BLaER1 (cell line): ENCODE data around the gene HMX3.

Experiments
- H3K27ac ChIP-seq: shearing (Covaris generic); formaldehyde crosslinking; 2 replicates; pipeline ENCODE4 v1.8.1; 2022
- H3K27me3 ChIP-seq: shearing (Covaris generic); formaldehyde crosslinking; 2 replicates; pipeline ENCODE4 v1.8.1; 2022
- H3K36me3 ChIP-seq: shearing (Covaris generic); formaldehyde crosslinking; 2 replicates; pipeline ENCODE4 v1.8.1; 2022
- H3K4me1 ChIP-seq: shearing (Covaris generic); formaldehyde crosslinking; 2 replicates; pipeline ENCODE4 v1.8.1; 2022
- H3K4me2 ChIP-seq: shearing (Covaris generic); formaldehyde crosslinking; 2 replicates; pipeline ENCODE4 v1.8.1; 2022
- H3K4me3 ChIP-seq: shearing (Covaris generic); formaldehyde crosslinking; 2 replicates; pipeline ENCODE4 v1.8.1; 2022
- H3K9ac ChIP-seq: shearing (Covaris generic); formaldehyde crosslinking; 2 replicates; pipeline ENCODE4 v1.8.1; 2022
- H3K9me3 ChIP-seq: shearing (Covaris generic); formaldehyde crosslinking; 2 replicates; pipeline ENCODE4 v1.8.1; 2022
- H4K20me1 ChIP-seq: shearing (Covaris generic); formaldehyde crosslinking; 2 replicates; pipeline ENCODE4 v1.8.1; 2022
- Cebpa-rat ChIP-seq: shearing (Covaris generic); IDR thresholded peaks from 2 replicates; pipeline ENCODE4 v1.8.1; 2022

HMX3 gene

GRCh38 chr10:123141791-123142700 lies 6.3 kb downstream of the HMX3 start:
- Histone ChIP-seq H3K27ac (no peak overlapping the region), H4K20me1 (peaks cover 90% of the 10 kb centered on the region), H3K36me3 (no peaks in the 10 kb centered on the region), H3K4me2 (no peak overlapping the region), H3K27me3 (peaks cover 100% of the 10 kb centered on the region), H3K9me3 (peaks cover 29% of the 10 kb centered on the region), H3K9ac (no peak overlapping the region), H3K4me3 (no peak overlapping the region), H3K4me1 (peaks cover 39% of the 10 kb centered on the region)
- no peak for TF ChIP-seq Cebpa-rat

GRCh38 chr10:123142701-123143161 lies 7.0 kb downstream of the HMX3 start:
- H3K4me3 ChIP-seq, result no peak overlapping the region
- no peak overlapping the region for H3K9ac ChIP-seq

GRCh38 chr10:123143162-123143824 lies 7.5 kb downstream of the HMX3 start:
- Histone ChIP-seq H4K20me1 (peaks cover 90% of the 10 kb centered on the region), H3K9ac (no peak overlapping the region), H3K4me2 (no peak overlapping the region), H3K4me1 (peaks cover 45% of the 10 kb centered on the region), H3K36me3 (no peaks in the 10 kb centered on the region), H3K27ac (no peak overlapping the region), H3K27me3 (peaks cover 100% of the 10 kb centered on the region), H3K4me3 (no peak overlapping the region), H3K9me3 (peaks cover 20% of the 10 kb centered on the region)
- no peak for TF ChIP-seq Cebpa-rat

More at GRCh38 chr10:123142701-123143161, 7.0 kb downstream of the HMX3 start:
- H4K20me1 ChIP-seq, result peaks cover 90% of the 10 kb centered on the region
- no peak overlapping the region for H3K4me2 ChIP-seq
- peaks cover 22% of the 10 kb centered on the region for H3K9me3 ChIP-seq
- H3K4me1 ChIP-seq, result peaks cover 40% of the 10 kb centered on the region
- TF ChIP-seq Cebpa-rat, result no peak
- peaks cover 100% of the 10 kb centered on the region for H3K27me3 ChIP-seq
- no peak overlapping the region for H3K27ac ChIP-seq
- H3K36me3 ChIP-seq, result no peaks in the 10 kb centered on the region

- Histone ChIP-seq H3K4me3 (no peak overlapping the region), H3K27ac (no peak overlapping the region), H3K27me3 (peaks cover 100% of the 10 kb centered on the region), H3K36me3 (no peaks in the 10 kb centered on the region), H3K9ac (no peak overlapping the region), H3K9me3 (peaks cover 20% of the 10 kb centered on the region), H3K4me1 (peaks cover 50% of the 10 kb centered on the region), H3K4me2 (no peak overlapping the region), H4K20me1 (peaks cover 90% of the 10 kb centered on the region)
- no peak for TF ChIP-seq Cebpa-rat
Observed at GRCh38 chr10:123143825-123144168, 8.0 kb downstream of the HMX3 start.

- Histone ChIP-seq H3K27ac (no peak overlapping the region), H3K9me3 (peaks cover 25% of the 10 kb centered on the region), H3K9ac (no peak overlapping the region), H4K20me1 (peaks cover 90% of the 10 kb centered on the region), H3K4me1 (peaks cover 55% of the 10 kb centered on the region), H3K4me2 (0 out of 2 replicates have a peak overlapping the region, but pooled peaks have one; percentile 6), H3K36me3 (no peaks in the 10 kb centered on the region), H3K4me3 (no peak overlapping the region), H3K27me3 (peaks cover 100% of the 10 kb centered on the region)
- TF ChIP-seq Cebpa-rat, result no peak
Observed at GRCh38 chr10:123144697-123145541, 9.1 kb downstream of the HMX3 start.

GRCh38 chr10:123145542-123146012 lies 9.8 kb downstream of the HMX3 start:
- Histone ChIP-seq H4K20me1 (peaks cover 90% of the 10 kb centered on the region), H3K4me1 (peaks cover 56% of the 10 kb centered on the region), H3K9ac (no peak overlapping the region), H3K27me3 (peaks cover 100% of the 10 kb centered on the region), H3K27ac (no peak overlapping the region), H3K4me3 (0 out of 2 replicates have a peak overlapping the region, but pooled peaks have one; percentile 28), H3K9me3 (peaks cover 26% of the 10 kb centered on the region), H3K4me2 (peak overlapping the region; percentile 87; the same call in 1 of the 2 replicates), H3K36me3 (no peaks in the 10 kb centered on the region)
- no peak for TF ChIP-seq Cebpa-rat

GRCh38 chr10:123146013-123146893 lies 10.5 kb downstream of the HMX3 start:
- peaks cover 90% of the 10 kb centered on the region for H4K20me1 ChIP-seq
- peaks cover 26% of the 10 kb centered on the region for H3K9me3 ChIP-seq
- TF ChIP-seq Cebpa-rat, result no peak
- peaks cover 100% of the 10 kb centered on the region for H3K27me3 ChIP-seq
- H3K27ac ChIP-seq, result no peak overlapping the region
- H3K4me3 ChIP-seq, result 0 out of 2 replicates have a peak overlapping the region, but pooled peaks have one; percentile 28
- H3K4me1 ChIP-seq, result peaks cover 63% of the 10 kb centered on the region
- H3K4me2 ChIP-seq, result peak overlapping the region; percentile 87; the same call in 1 of the 2 replicates
- H3K36me3 ChIP-seq, result no peaks in the 10 kb centered on the region
- no peak overlapping the region for H3K9ac ChIP-seq

- Histone ChIP-seq H3K4me1 (peaks cover 67% of the 10 kb centered on the region), H3K27me3 (peaks cover 100% of the 10 kb centered on the region), H4K20me1 (peaks cover 91% of the 10 kb centered on the region), H3K27ac (no peak overlapping the region), H3K9me3 (peaks cover 23% of the 10 kb centered on the region), H3K4me2 (peak overlapping the region; percentile 87), H3K4me3 (peak overlapping the region; percentile 59), H3K9ac (no peak overlapping the region), H3K36me3 (no peaks in the 10 kb centered on the region)
- TF ChIP-seq Cebpa-rat, result no peak
Observed at GRCh38 chr10:123146894-123147634, 11.3 kb downstream of the HMX3 start.
